Nephron (organoid): Measurements from ENCODE around the gene TOMM40.

Experiments used
- H3K27ac Mint-ChIP-seq, 3 experiments: 2 replicates each; pipeline ENCODE4 v1.8.0; 2020; ENCODE audit warnings: mixed read lengths in 3 of 3, mild to moderate bottlenecking in 2 of 3, moderate library complexity in 1 of 3
- H3K27me3 Mint-ChIP-seq: 2 replicates; pipeline ENCODE4 v1.8.0; 2021; ENCODE audit warnings: low read depth, mild to moderate bottlenecking, moderate library complexity, mixed read lengths
- H3K36me3 Mint-ChIP-seq: 2 replicates; pipeline ENCODE4 v1.8.0; 2020; ENCODE audit warnings: low read depth, mixed read lengths
- H3K4me1 Mint-ChIP-seq: 2 replicates; pipeline ENCODE4 v1.8.0; 2020; ENCODE audit warnings: mixed read lengths
- H3K4me3 Mint-ChIP-seq, 3 experiments: 2 replicates each; pipeline ENCODE4 v1.8.0; 2020; ENCODE audit warnings: mild to moderate bottlenecking in 3 of 3, mixed read lengths in 3 of 3, moderate library complexity in 2 of 3
- H3K9me3 Mint-ChIP-seq: 2 replicates; pipeline ENCODE4 v1.8.0; 2020; ENCODE audit warnings: mixed read lengths
- CTCF ChIP-seq, 3 experiments: fragments of 200-600 bp; sonication (generic); IDR thresholded peaks; one replicate each; pipeline ENCODE4 v1.5.0; 2021; ENCODE audit warnings: antibody characterized with exemption in 3 of 3; ENCODE audit not compliant: unreplicated experiment in 3 of 3

The TOMM40 gene

GRCh38 chr19:44947041-44947581 lies 56.1 kb downstream of the TOMM40 start:
- no peak for TF ChIP-seq CTCF (IDR thresholded peaks at IDR 0.05; ENCODE audit: unreplicated experiment in 3 of 3)
- Mint-ChIP-seq H3K9me3 (no peaks in the 10 kb centered on the region), H3K27ac (no peak overlapping the region), H3K27me3 (no peaks in the 10 kb centered on the region), H3K4me3 (no peak overlapping the region), H3K4me1 (peaks cover 6% of the 10 kb centered on the region), H3K36me3 (peaks cover 3% of the 10 kb centered on the region)

- H3K27me3 Mint-ChIP-seq = no peaks in the 10 kb centered on the region
- no peak overlapping the region for H3K27ac Mint-ChIP-seq
- H3K4me3 Mint-ChIP-seq = no peak overlapping the region
- TF ChIP-seq CTCF (IDR thresholded peaks at IDR 0.05; ENCODE audit: unreplicated experiment in 3 of 3) = no peak
- peaks cover 3% of the 10 kb centered on the region for H3K36me3 Mint-ChIP-seq
- H3K4me1 Mint-ChIP-seq = peaks cover 6% of the 10 kb centered on the region
- H3K9me3 Mint-ChIP-seq = no peaks in the 10 kb centered on the region
Observed at GRCh38 chr19:44948237-44948636, 57.2 kb downstream of the TOMM40 start.

GRCh38 chr19:44948763-44949374 lies 57.8 kb downstream of the TOMM40 start:
- H3K36me3 Mint-ChIP-seq = peaks cover 3% of the 10 kb centered on the region
- H3K4me3 Mint-ChIP-seq = no peak overlapping the region
- H3K27ac Mint-ChIP-seq = no peak overlapping the region
- TF ChIP-seq CTCF (IDR thresholded peaks at IDR 0.05; ENCODE audit: unreplicated experiment in 3 of 3) = no peak
- no peaks in the 10 kb centered on the region for H3K27me3 Mint-ChIP-seq
- no peaks in the 10 kb centered on the region for H3K9me3 Mint-ChIP-seq
- H3K4me1 Mint-ChIP-seq = peaks cover 6% of the 10 kb centered on the region

DNA sequence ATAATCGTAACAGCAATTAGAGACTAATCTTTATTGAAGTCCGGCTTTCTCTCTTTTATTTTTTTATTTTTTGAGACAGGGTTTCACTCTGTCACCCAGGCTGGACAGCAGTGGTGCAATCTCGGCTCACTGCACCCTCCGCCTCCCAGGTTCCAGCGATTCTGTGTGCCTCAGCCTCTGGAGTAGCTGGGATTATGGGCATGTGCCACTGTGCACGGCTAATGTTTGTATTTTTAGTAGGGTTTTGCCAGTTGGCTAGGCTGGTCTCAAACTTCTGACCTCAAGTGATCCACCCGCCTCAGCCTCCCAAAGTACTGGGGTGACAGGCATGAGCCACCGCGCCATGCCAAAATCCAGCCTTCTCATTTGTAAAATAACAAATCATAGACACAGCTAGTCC lies 58.5 kb downstream of the TOMM40 start:
- no peaks in the 10 kb centered on the region for H3K27me3 Mint-ChIP-seq
- TF ChIP-seq CTCF (IDR thresholded peaks at IDR 0.05; ENCODE audit: unreplicated experiment in 3 of 3) = no peak
- H3K4me1 Mint-ChIP-seq = peaks cover 7% of the 10 kb centered on the region
- H3K27ac Mint-ChIP-seq = no peak overlapping the region
- no peaks in the 10 kb centered on the region for H3K9me3 Mint-ChIP-seq
- no peak overlapping the region for H3K4me3 Mint-ChIP-seq
- peaks cover 3% of the 10 kb centered on the region for H3K36me3 Mint-ChIP-seq

DNA sequence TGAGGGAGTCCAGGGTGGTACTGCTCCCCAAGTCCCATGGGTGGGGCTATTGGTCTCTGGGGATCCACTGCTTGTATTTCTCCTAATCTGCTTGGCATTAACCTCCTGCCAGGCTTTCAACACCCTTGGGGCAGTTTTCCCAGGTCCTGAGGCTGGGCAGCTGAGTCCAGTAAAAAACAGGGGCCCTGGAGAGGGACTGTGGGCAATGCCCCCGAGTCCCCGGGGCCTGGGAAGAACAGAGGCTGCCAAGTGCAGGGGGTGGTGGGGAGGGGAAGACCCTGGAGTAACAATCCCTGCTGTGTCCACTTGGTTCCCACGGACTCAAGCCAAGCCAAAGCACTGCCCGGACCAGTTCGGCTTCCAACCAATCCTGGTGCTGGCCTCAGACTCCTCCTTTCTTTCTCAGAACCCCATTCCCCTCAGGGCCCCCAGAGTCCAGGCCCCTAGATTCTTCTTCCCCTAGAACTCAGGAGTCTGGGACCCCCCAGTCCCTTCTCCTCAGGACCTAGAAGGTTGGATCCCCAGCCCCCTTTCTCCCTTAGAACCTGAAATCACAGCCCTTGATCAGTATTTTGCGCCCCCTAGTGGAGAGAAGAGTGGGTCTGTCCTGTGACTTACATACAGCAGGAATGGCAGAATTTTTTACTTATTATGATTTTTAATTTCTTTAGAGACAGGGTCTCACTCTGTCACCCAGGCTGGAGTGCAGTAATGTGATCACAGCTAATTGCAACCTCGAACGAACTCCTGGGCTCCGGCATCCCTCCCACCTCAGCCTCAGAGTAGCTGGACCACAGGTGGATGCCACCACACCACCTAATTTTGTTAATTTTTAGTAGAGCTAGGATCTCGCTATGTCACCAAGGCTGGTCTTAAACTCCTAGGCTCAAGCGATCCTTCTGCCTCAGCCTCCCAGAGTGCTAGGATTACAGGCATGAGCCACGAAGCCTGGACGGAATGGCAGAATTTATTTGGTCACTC lies 60.4 kb downstream of the TOMM40 start:
- H3K4me1 Mint-ChIP-seq = peaks cover 23% of the 10 kb centered on the region
- no peaks in the 10 kb centered on the region for H3K9me3 Mint-ChIP-seq
- H3K27me3 Mint-ChIP-seq = no peaks in the 10 kb centered on the region
- peak overlapping the region; percentile 57 to 75 (median 75) for H3K27ac Mint-ChIP-seq
- peak overlapping the region; percentile 45 to 64 (median 50) for H3K4me3 Mint-ChIP-seq
- peaks cover 3% of the 10 kb centered on the region for H3K36me3 Mint-ChIP-seq
- peak; percentile 80 to 88 (median 82) for TF ChIP-seq CTCF (IDR thresholded peaks at IDR 0.05; ENCODE audit: unreplicated experiment in 3 of 3)
